Neuronal stem cell (in vitro differentiated cells): ENCODE measurements around the gene MAP7D1.
"Not testable (repeated sequence)": the region's sequence is repeated elsewhere in the genome, so short reads cannot be mapped to it uniquely, and the experiment has no call there.

Experiments used
- DNase-seq: peaks from one replicate; pipeline ENCODE4 v3.0.0-alpha.2; 2013; ENCODE audit warnings: low spot score
- H2AFZ ChIP-seq: one replicate; pipeline ENCODE4 v1.6.1; 2013; ENCODE audit warnings: mild to moderate bottlenecking, low read length, inconsistent platforms
- H2AK5ac ChIP-seq: 2 replicates; pipeline ENCODE4 v1.6.1; 2013; ENCODE audit warnings: low read depth, mild to moderate bottlenecking, inconsistent platforms, low read length, moderate library complexity, mixed read lengths
- H2BK120ac ChIP-seq: 2 replicates; pipeline ENCODE4 v1.6.1; 2013; ENCODE audit warnings: low read depth, mild to moderate bottlenecking, inconsistent platforms, low read length, moderate library complexity, mixed read lengths
- H2BK12ac ChIP-seq: one replicate; pipeline ENCODE4 v1.6.1; 2013; ENCODE audit warnings: low read length, inconsistent platforms
- H2BK15ac ChIP-seq: 2 replicates; pipeline ENCODE4 v1.6.1; 2013; ENCODE audit warnings: mild to moderate bottlenecking, low read length, inconsistent platforms, mixed read lengths
- H2BK5ac ChIP-seq: one replicate; pipeline ENCODE4 v1.6.1; 2013; ENCODE audit warnings: inconsistent platforms, mild to moderate bottlenecking, low read length, moderate library complexity
- H3K14ac ChIP-seq: one replicate; pipeline ENCODE4 v1.6.1; 2013; ENCODE audit warnings: low read length, inconsistent platforms
- H3K18ac ChIP-seq: 2 replicates; pipeline ENCODE4 v1.6.1; 2013; ENCODE audit warnings: low read length, inconsistent platforms
- H3K23ac ChIP-seq: 2 replicates; pipeline ENCODE4 v1.6.1; 2013; ENCODE audit warnings: low read depth, mild to moderate bottlenecking, mixed read lengths, low read length, inconsistent platforms; ENCODE audit not compliant: poor library complexity
- H3K27ac ChIP-seq: replicated peaks from 3 replicates; pipeline ENCODE4 v1.5.1; 2013; ENCODE audit warnings: low read length, inconsistent platforms
- H3K27me3 ChIP-seq, 3 experiments: 2 replicates each; pipeline ENCODE4 v1.6.1; 2013; ENCODE audit warnings: low read length in 3 of 3, mild to moderate bottlenecking in 2 of 3, inconsistent platforms in 1 of 3, low read depth in 1 of 3, mixed read lengths in 1 of 3, moderate library complexity in 1 of 3; ENCODE audit not compliant: control insufficient read depth in 3 of 3, insufficient read depth in 3 of 3
- H3K36me3 ChIP-seq, 2 donors: replicated peaks in 1 of 2; 2 replicates each; pipeline ENCODE4 v1.6.1; 2013; ENCODE audit warnings: low read length in 2 of 2; ENCODE audit not compliant: control insufficient read depth in 2 of 2, insufficient read depth in 2 of 2
- H3K4ac ChIP-seq: 2 replicates; pipeline ENCODE4 v1.6.1; 2013; ENCODE audit warnings: inconsistent platforms, mild to moderate bottlenecking, low read length, moderate library complexity
- H3K4me1 ChIP-seq, 2 donors: 1 replicate in 1 of 2; 2 replicates in 1 of 2; pipeline ENCODE4 v1.6.1; 2013; ENCODE audit warnings: low read length in 2 of 2, low read depth in 1 of 2; ENCODE audit not compliant: control insufficient read depth in 2 of 2, insufficient read depth in 1 of 2
- H3K4me2 ChIP-seq: one replicate; pipeline ENCODE4 v1.6.1; 2013; ENCODE audit warnings: mild to moderate bottlenecking, low read length, inconsistent platforms; ENCODE audit not compliant: insufficient read depth, poor library complexity, severe bottlenecking
- H3K4me3 ChIP-seq, 2 donors: 2 replicates each; pipeline ENCODE4 v1.5.1; 2013; ENCODE audit warnings: low read length in 2 of 2, mild to moderate bottlenecking in 2 of 2, inconsistent platforms in 1 of 2, moderate library complexity in 1 of 2
- H3K79me1 ChIP-seq: one replicate; pipeline ENCODE4 v1.6.1; 2013; ENCODE audit warnings: low read depth, mild to moderate bottlenecking, inconsistent platforms, low read length, moderate library complexity
- H3K9ac ChIP-seq: one replicate; pipeline ENCODE4 v1.6.1; 2013; ENCODE audit warnings: mild to moderate bottlenecking, low read depth, low read length, inconsistent platforms; ENCODE audit not compliant: poor library complexity
- H3K9me3 ChIP-seq, 2 donors: replicated peaks in 1 of 2; 2 replicates each; pipeline versions ENCODE3 to v1.6.1; 2013; ENCODE audit warnings: low read length in 2 of 2, mild to moderate bottlenecking in 2 of 2, inconsistent platforms in 1 of 2, low read depth in 1 of 2, mixed read lengths in 1 of 2, moderate library complexity in 1 of 2; ENCODE audit not compliant: control insufficient read depth in 2 of 2, insufficient read depth in 1 of 2
- H4K8ac ChIP-seq: one replicate; pipeline ENCODE4 v1.6.1; 2013; ENCODE audit warnings: low read depth, mild to moderate bottlenecking, inconsistent platforms, low read length, moderate library complexity
- H4K91ac ChIP-seq: one replicate; pipeline ENCODE4 v1.6.1; 2013; ENCODE audit warnings: low read length, low read depth, mild to moderate bottlenecking, inconsistent platforms; ENCODE audit not compliant: poor library complexity
- WGBS, 2 donors: extraction: QIAGEN DNeasy Blood & Tissue Kit; methylation state at CpG; one replicate each; pipeline ENCODE4 v1.1.7; 2013; ENCODE audit warnings: missing lambda C conversion rate in 2 of 2, mixed read lengths in 1 of 2; ENCODE audit not compliant: insufficient read length in 2 of 2, insufficient replicate concordance in 1 of 2; ENCODE audit errors: extremely low coverage in 2 of 2; 5-methylcytosine and 5-hydroxymethylcytosine counted together

MAP7D1 gene

GRCh38 chr1:36217670-36218069 lies 61.7 kb downstream of the MAP7D1 start:
- DNase-seq = no peak
- no peak overlapping the region for H2AK5ac ChIP-seq
- H4K91ac ChIP-seq = no peak overlapping the region
- H2BK12ac ChIP-seq = no peak overlapping the region
- H3K4me3 ChIP-seq = no peak overlapping the region
- H3K27ac ChIP-seq = no peak overlapping the region
- no peaks in the 10 kb centered on the region for H3K36me3 ChIP-seq
- H3K27me3 ChIP-seq = no peaks in the 10 kb centered on the region
- no peak overlapping the region for H4K8ac ChIP-seq
- H3K23ac ChIP-seq = no peak overlapping the region
- H2BK15ac ChIP-seq = no peak overlapping the region
- H3K4me1 ChIP-seq = no peaks in the 10 kb centered on the region
- H2BK120ac ChIP-seq = no peak overlapping the region
- no peaks in the 10 kb centered on the region for H3K9me3 ChIP-seq
- H3K9ac ChIP-seq = no peak overlapping the region
- WGBS, 2 donors = no CpG with 5 or more reads among the region's 2 CpGs
- H3K14ac ChIP-seq = no peak overlapping the region
- H3K4me2 ChIP-seq = no peak overlapping the region
- H3K79me1 ChIP-seq = no peaks in the 10 kb centered on the region
- H2AFZ ChIP-seq = peak overlapping the region; percentile 32
- no peak overlapping the region for H3K4ac ChIP-seq
- H2BK5ac ChIP-seq = no peak overlapping the region
- no peak overlapping the region for H3K18ac ChIP-seq

- H3K9ac ChIP-seq, H3K4ac ChIP-seq, H4K8ac ChIP-seq, H2BK5ac ChIP-seq, H3K14ac ChIP-seq, H3K27me3 ChIP-seq, H2BK120ac ChIP-seq, DNase-seq, H3K4me1 ChIP-seq, H2BK15ac ChIP-seq, H3K79me1 ChIP-seq, H2AFZ ChIP-seq, H2AK5ac ChIP-seq, H3K4me3 ChIP-seq, H3K23ac ChIP-seq, H2BK12ac ChIP-seq, H3K4me2 ChIP-seq, H4K91ac ChIP-seq, H3K18ac ChIP-seq, H3K27ac ChIP-seq, H3K9me3 ChIP-seq: not testable (repeated sequence)
- WGBS, 2 donors = no CpG with 5 or more reads among the region's 7 CpGs
- peaks cover 3 to 17% of the 10 kb centered on the region in 2 donors for H3K36me3 ChIP-seq
Observed at GRCh38 chr1:36221901-36222300, 65.9 kb downstream of the MAP7D1 start.

- peaks cover 4% of the 10 kb centered on the region for H3K79me1 ChIP-seq
- peak overlapping the region in 1 of 2 donors; percentile 59 for H3K4me3 ChIP-seq
- no peak for DNase-seq
- no peak overlapping the region for H3K27ac ChIP-seq
- no peak overlapping the region for H3K9ac ChIP-seq
- no peak overlapping the region for H3K23ac ChIP-seq
- no peak overlapping the region for H4K8ac ChIP-seq
- H2BK120ac ChIP-seq = no peak overlapping the region
- no peak overlapping the region for H4K91ac ChIP-seq
- no peaks in the 10 kb centered on the region for H3K27me3 ChIP-seq
- WGBS, 2 donors = no CpG with 5 or more reads among the region's 33 CpGs
- peaks cover 6 to 8% of the 10 kb centered on the region in 2 donors for H3K4me1 ChIP-seq
- H3K9me3 ChIP-seq = no peaks in the 10 kb centered on the region
- H3K14ac ChIP-seq = no peak overlapping the region
- H2AK5ac ChIP-seq = no peak overlapping the region
- H3K4me2 ChIP-seq = no peak overlapping the region
- peak overlapping the region; percentile 54 for H2BK12ac ChIP-seq
- H2AFZ ChIP-seq = peak overlapping the region; percentile 78
- H2BK5ac ChIP-seq = no peak overlapping the region
- no peak overlapping the region for H3K18ac ChIP-seq
- peaks cover 8 to 24% of the 10 kb centered on the region in 2 donors for H3K36me3 ChIP-seq
- no peak overlapping the region for H2BK15ac ChIP-seq
- no peak overlapping the region for H3K4ac ChIP-seq
Observed at GRCh38 chr1:36222481-36223380, 66.8 kb downstream of the MAP7D1 start.

DNA sequence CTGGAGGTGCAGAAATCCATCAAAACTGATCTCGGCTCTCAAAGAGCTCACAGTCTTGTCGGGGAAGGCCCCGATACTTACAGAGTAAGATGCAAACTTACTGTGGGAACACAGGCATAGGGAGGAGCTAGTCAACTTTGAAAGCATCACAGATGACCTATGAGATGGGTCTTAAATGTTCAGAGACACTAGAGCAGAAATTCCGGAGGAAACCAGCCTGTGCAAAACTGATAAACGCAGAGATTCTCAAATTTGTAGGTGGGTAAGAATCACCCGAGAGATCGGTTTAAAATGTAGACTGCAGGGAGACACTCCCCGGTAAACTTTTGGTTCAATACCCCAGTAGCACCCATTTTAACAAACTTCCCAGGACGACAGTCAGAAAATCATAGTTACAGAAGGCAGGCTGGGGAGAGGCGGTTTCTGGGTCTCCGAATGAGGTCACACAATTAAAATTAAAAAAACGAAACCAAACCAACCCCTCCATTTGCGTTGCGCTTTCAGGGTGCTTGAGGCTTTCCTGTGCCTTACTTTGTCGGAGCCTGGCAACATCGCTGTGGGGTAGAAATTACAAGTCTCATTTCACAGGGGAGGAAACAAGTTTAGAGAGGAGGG lies 67.5 kb downstream of the MAP7D1 start:
- peak overlapping the region; percentile 38 for H3K18ac ChIP-seq
- no peak overlapping the region for H2AK5ac ChIP-seq
- peak overlapping the region; percentile 88 for H3K4me2 ChIP-seq
- H3K23ac ChIP-seq = peak overlapping the region; percentile 39
- H4K91ac ChIP-seq = no peak overlapping the region
- peak overlapping the region; percentile 59 to 84 for H3K4me3 ChIP-seq
- H2AFZ ChIP-seq = peak overlapping the region; percentile 78
- H3K14ac ChIP-seq = no peak overlapping the region
- DNase-seq = no peak
- H3K27me3 ChIP-seq = no peaks in the 10 kb centered on the region
- H3K27ac ChIP-seq = peak overlapping the region; percentile 74
- H3K4ac ChIP-seq = no peak overlapping the region
- H3K9me3 ChIP-seq = no peaks in the 10 kb centered on the region
- H3K79me1 ChIP-seq = peaks cover 4% of the 10 kb centered on the region
- peaks cover 8 to 31% of the 10 kb centered on the region in 2 donors for H3K36me3 ChIP-seq
- H3K9ac ChIP-seq = no peak overlapping the region
- H2BK15ac ChIP-seq = no peak overlapping the region
- no peak overlapping the region for H4K8ac ChIP-seq
- no peak overlapping the region for H2BK120ac ChIP-seq
- no peak overlapping the region for H2BK12ac ChIP-seq
- H2BK5ac ChIP-seq = no peak overlapping the region
- peaks cover 6 to 8% of the 10 kb centered on the region in 2 donors for H3K4me1 ChIP-seq
- no CpG with 5 or more reads among the region's 16 CpGs for WGBS, 2 donors
